ENCODE measurements around the gene ADORA2A.
"Not testable (repeated sequence)": the region's sequence is repeated elsewhere in the genome, so short reads cannot be mapped to it uniquely, and the experiment has no call there.

ADORA2A gene

DNA sequence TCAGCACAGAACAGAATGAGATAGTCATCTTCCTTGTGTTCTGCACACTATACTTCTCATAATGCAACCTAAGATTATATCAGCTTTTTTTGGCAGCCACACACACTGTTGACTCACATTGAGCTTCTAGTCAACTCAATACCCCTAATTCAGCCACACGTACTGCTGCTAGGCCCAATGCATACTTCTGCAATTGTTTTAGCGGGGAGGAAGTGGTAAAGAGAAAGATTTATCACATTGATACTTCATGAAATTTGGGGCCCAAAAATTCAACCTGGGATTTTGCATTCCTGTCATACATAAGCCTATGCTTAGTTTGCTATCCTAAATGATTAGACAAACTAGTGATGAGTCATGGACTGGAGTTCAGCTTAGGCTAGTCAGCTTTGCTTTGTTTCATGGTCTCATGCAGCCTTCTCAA, 59.1 kb downstream of the ADORA2A start:
- Histone ChIP-seq H2AFZ (ENCODE audit: low read depth, low read length, severe bottlenecking) (no peak overlapping the region), H3K4me3 (ENCODE audit: insufficient read depth, low read length, poor library complexity, severe bottlenecking) (no peak overlapping the region), H3K9me3 (ENCODE audit: insufficient read depth, low read length) (no peaks in the 10 kb centered on the region), H3K4me2 (ENCODE audit: low read depth, low read length, poor library complexity, severe bottlenecking) (no peak overlapping the region), H3K36me3 (ENCODE audit: low read length) (no peaks in the 10 kb centered on the region), H3K79me2 (ENCODE audit: insufficient read depth, low read length) (no peaks in the 10 kb centered on the region), H3F3A (ENCODE audit: insufficient read depth) (no peaks in the 10 kb centered on the region), H3K9ac (ENCODE audit: low read length) (no peak overlapping the region), H3K27me3 (ENCODE audit: low read length) (no peaks in the 10 kb centered on the region), H3K9me2 (replicated peaks; ENCODE audit: insufficient read depth, low read length) (no peaks in the 10 kb centered on the region), H4K20me1 (ENCODE audit: low read depth, low read length) (no peaks in the 10 kb centered on the region), H3K27ac (ENCODE audit: low read depth, low read length) (no peak overlapping the region)
- TF ChIP-seq, protein P1, sequence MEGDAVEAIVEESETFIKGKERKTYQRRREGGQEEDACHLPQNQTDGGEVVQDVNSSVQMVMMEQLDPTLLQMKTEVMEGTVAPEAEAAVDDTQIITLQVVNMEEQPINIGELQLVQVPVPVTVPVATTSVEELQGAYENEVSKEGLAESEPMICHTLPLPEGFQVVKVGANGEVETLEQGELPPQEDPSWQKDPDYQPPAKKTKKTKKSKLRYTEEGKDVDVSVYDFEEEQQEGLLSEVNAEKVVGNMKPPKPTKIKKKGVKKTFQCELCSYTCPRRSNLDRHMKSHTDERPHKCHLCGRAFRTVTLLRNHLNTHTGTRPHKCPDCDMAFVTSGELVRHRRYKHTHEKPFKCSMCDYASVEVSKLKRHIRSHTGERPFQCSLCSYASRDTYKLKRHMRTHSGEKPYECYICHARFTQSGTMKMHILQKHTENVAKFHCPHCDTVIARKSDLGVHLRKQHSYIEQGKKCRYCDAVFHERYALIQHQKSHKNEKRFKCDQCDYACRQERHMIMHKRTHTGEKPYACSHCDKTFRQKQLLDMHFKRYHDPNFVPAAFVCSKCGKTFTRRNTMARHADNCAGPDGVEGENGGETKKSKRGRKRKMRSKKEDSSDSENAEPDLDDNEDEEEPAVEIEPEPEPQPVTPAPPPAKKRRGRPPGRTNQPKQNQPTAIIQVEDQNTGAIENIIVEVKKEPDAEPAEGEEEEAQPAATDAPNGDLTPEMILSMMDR (IDR thresholded peaks at IDR 0.05; ENCODE audit: insufficient read depth, low read length, poor library complexity, severe bottlenecking) = no peak
- no peak for TF ChIP-seq EZH2phosphoT487 (conservative IDR thresholded peaks at IDR 0.05; ENCODE audit: low read length)

DNA sequence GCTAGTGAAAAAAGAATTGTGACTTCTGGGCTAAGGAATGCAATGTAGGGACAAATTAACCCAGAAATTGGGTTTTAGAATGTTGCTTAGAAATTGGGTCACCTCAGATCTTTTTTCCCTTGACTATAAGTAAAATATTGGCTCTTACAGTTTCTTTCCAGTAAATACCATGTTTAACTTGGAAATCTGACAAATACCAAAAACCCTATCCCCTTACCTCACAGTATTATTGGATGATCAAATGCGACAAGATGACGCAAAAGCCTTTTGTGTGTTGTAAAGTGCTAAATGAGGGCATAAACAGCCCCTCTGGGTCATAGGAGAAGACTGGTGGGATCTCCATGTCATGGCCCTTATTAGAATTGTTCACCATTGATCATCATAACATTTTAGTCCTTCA, 61.6 kb downstream of the ADORA2A start:
- H2AFZ ChIP-seq (ENCODE audit: low read depth, low read length, severe bottlenecking) = no peak overlapping the region

DNA sequence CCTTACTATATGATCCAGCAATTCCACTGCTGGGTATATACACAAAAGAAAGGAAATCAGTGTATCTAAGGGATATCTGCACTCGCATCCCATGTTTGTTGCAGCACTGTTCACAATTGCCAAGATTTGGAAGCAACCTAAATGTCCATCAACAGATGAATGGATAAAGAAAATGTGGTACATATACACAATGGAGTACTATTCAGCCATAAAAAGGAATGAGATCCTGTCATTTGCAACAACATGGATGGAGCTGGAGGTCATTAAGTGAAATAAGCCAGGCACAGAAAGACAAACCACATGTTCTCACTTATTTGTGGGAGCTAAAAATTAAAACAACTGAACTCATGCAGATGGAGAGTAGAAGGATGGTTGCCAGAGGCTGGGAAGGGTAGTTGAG, 62.0 kb downstream of the ADORA2A start:
- not testable (repeated sequence) for H3K27me3 ChIP-seq (ENCODE audit: low read length); H3K79me2 ChIP-seq (ENCODE audit: insufficient read depth, low read length); H3K9me2 ChIP-seq (replicated peaks; ENCODE audit: insufficient read depth, low read length); H3K9ac ChIP-seq (ENCODE audit: low read length); H3K27ac ChIP-seq (ENCODE audit: low read depth, low read length); H3K4me3 ChIP-seq (ENCODE audit: insufficient read depth, low read length, poor library complexity, severe bottlenecking); H3K4me2 ChIP-seq (ENCODE audit: low read depth, low read length, poor library complexity, severe bottlenecking); H4K20me1 ChIP-seq (ENCODE audit: low read depth, low read length); H3K36me3 ChIP-seq (ENCODE audit: low read length); H2AFZ ChIP-seq (ENCODE audit: low read depth, low read length, severe bottlenecking); H3F3A ChIP-seq (ENCODE audit: insufficient read depth); H3K9me3 ChIP-seq (ENCODE audit: insufficient read depth, low read length)

More for the DNA sequence above, 61.6 kb downstream of the ADORA2A start:
- no peak overlapping the region for H3K4me3 ChIP-seq (ENCODE audit: insufficient read depth, low read length, poor library complexity, severe bottlenecking)
- no peaks in the 10 kb centered on the region for H3K9me2 ChIP-seq (replicated peaks; ENCODE audit: insufficient read depth, low read length)
- H3K36me3 ChIP-seq (ENCODE audit: low read length) = no peaks in the 10 kb centered on the region
- H3K4me2 ChIP-seq (ENCODE audit: low read depth, low read length, poor library complexity, severe bottlenecking) = no peak overlapping the region
- no peaks in the 10 kb centered on the region for H3K79me2 ChIP-seq (ENCODE audit: insufficient read depth, low read length)
- no peaks in the 10 kb centered on the region for H3F3A ChIP-seq (ENCODE audit: insufficient read depth)
- H3K27me3 ChIP-seq (ENCODE audit: low read length) = no peaks in the 10 kb centered on the region
- TF ChIP-seq, protein P1 (IDR thresholded peaks at IDR 0.05; ENCODE audit: insufficient read depth, low read length, poor library complexity, severe bottlenecking) = no peak
- H3K9me3 ChIP-seq (ENCODE audit: insufficient read depth, low read length) = no peaks in the 10 kb centered on the region
- H4K20me1 ChIP-seq (ENCODE audit: low read depth, low read length) = no peaks in the 10 kb centered on the region
- H3K27ac ChIP-seq (ENCODE audit: low read depth, low read length) = no peak overlapping the region
- no peak overlapping the region for H3K9ac ChIP-seq (ENCODE audit: low read length)
